GM18508 (cell line): ENCODE results near the gene LDB2.
"Not testable (repeated sequence)": the region's sequence is repeated elsewhere in the genome, so short reads cannot be mapped to it uniquely, and the experiment has no call there.

ENCODE experiments used
- ATAC-seq: cut with Tn5 transposase; IDR thresholded peaks from one replicate; pipeline ENCODE4 v1.9.1; 2021; ENCODE audit warnings: moderate number of reproducible peaks; ENCODE audit not compliant: insufficient read depth, unreplicated experiment

The LDB2 gene

GRCh38 chr4:16663732-16664131, 234.7 kb downstream of the LDB2 start:
- no peak for ATAC-seq

GRCh38 chr4:16663307-16663706, 235.1 kb downstream of the LDB2 start:
- no peak for ATAC-seq

DNA sequence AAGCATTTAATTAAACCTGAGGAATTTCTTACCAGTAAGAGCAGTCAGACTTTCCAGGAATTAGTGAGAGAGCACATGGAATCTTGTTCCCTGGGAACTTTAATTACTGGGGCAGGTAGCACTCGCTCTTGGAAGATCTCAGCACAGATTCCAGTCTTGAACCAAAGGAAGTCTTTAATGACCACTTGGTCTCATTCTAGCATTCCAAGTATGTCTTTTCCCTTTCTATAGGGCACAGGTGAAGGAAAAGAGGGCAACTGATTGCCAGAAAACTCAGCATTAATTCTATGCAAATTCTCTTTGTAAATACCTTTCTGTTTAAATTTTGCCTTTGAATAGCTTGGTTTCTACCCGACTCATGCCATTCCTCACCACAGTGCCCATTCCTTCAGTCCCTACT, 236.6 kb downstream of the LDB2 start:
- no peak for ATAC-seq

- ATAC-seq, result no peak
Measured at GRCh38 chr4:16660656-16661055, 237.8 kb downstream of the LDB2 start.

DNA sequence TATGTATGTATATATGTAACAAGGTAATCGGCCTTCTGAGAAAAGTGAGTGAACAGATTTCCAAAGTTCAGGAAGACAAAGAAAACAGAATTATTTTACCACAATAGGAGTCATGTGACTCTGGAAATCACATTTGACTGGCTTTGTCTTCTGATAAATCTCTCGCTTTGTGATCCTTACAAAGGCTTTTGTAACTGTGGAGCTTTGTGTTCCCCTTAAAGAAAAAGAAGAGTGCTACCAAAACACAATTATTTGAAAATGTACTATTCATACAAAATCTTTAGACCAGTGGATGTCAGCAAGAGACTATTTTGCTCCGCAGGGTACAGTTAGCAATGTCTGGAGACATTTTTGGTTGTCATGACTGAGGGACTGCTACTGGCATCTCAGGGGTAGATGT, 238.8 kb downstream of the LDB2 start:
- no peak for ATAC-seq

- ATAC-seq, result no peak
Measured at GRCh38 chr4:16659079-16659478, 239.4 kb downstream of the LDB2 start.

DNA sequence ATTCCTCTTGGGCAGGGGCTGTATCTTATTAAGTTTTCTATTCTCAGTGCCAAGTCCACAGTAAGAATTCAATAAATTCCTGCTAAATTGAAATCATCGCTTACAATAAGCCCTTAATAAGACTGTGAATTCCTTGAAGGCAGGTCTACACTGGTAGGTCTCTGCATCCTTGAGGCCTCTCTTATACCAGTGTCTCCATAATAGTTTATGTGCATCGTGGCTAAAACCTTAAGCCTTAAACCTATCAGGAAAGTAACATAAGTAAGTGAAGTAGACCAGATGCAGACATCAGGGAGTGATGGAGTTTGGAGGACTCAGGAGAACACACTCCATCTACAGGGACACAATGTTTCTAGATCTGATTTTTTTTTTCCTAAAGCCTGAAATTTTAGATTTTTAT, 240.3 kb downstream of the LDB2 start:
- no peak for ATAC-seq

- no peak for ATAC-seq
Measured at GRCh38 chr4:16655111-16655510, 243.3 kb downstream of the LDB2 start.

DNA sequence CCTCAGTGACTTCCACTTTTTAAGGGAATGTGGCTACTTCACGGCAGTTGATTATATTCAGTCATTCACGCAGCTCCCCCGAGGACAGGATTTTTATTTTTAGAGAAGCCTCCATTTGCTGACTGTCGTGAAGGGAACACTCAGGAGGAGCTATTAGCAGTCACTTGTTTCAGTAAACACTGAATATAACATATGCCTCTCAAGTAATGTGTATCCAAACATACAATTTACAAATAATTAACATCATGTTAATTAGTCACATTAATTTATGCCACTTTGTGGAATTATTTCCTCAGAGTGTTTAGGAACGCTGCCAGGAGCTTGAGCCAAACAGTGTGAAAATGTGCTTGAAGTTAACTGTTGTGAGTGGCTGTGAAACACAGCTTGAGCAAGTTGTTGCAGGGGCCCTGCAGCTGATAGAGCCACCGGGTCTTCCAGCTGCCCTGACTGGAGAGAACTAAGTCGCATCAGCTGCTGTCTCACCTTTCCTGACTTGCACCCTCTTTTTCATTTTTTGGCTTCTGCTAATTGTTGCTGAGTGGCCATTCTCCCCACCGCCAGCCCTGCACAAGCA, 245.6 kb downstream of the LDB2 start:
- ATAC-seq, result no peak

DNA sequence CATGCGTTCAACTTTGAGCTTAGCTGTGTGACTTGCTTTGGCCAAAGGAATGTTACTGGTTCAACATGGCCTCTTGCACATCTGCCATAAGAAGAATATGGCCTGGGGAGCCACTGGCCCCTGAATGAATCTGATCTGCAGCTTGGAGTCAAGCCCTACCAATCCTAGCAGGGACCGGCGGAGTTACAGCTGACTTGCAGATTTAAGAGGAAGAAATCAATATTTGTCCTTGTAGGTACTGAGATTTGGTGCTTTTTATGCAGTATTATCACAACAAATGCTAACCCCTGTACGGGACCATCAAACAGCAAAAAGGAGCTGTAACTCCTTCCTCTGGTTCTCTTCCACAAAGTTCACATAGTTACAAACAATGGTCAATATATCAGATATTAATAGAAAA, 252.0 kb downstream of the LDB2 start:
- ATAC-seq, result no peak

DNA sequence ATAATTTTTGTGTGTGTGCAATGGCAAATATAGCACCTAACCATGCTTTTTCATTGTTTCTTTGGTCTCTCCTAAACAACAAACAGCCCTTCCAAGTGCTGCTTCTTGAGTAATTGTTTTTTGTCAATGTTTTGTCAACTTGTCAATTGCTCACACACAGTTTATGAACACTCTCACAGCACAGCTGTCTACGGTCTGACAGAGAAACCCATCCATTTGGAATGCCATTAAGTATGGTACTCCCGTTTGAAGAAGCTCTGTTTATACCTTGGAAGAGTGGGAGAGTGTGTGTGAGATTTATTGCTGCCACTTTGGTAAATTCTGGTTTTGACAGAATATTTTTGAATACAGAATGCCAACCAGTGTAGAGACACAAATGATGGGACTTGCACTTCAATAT, 254.6 kb downstream of the LDB2 start:
- ATAC-seq, result no peak

DNA sequence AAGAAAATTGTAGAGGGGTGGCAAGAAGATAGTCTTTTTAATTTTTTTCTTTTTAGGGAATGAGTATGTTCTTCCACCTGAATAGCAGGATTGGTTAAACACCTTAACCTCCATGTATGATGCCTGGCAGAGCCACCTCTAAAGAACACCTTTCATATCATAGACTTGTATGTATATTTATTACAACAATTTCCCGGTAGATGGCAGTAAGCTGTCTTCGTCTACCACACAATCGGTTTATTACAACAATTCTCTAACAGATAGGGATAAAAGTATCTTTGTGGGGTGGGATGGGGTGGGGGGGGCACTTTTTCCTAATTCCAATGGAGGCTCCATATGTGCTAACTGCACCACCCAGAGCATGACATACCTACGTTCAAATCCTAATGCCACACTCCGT, 255.5 kb downstream of the LDB2 start:
- no peak for ATAC-seq

DNA sequence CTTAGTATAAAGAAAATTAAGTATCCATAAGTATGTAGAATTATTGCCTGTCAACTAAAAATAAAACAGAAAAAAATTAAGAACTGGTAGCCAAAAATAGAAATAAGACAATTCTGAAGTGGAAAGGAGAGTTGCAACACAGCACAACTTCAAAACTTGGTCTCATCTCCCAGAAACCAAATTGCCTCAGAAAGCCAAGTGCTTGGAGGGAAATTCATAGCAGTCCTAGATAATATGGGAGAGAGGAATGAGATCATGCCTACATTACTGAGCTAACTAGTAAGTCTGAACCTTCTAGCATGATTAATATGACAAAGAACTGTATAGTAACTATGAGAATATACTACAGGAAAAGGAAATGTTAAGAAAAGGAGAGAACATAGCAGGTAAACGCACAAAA, 256.5 kb downstream of the LDB2 start:
- no peak for ATAC-seq

DNA sequence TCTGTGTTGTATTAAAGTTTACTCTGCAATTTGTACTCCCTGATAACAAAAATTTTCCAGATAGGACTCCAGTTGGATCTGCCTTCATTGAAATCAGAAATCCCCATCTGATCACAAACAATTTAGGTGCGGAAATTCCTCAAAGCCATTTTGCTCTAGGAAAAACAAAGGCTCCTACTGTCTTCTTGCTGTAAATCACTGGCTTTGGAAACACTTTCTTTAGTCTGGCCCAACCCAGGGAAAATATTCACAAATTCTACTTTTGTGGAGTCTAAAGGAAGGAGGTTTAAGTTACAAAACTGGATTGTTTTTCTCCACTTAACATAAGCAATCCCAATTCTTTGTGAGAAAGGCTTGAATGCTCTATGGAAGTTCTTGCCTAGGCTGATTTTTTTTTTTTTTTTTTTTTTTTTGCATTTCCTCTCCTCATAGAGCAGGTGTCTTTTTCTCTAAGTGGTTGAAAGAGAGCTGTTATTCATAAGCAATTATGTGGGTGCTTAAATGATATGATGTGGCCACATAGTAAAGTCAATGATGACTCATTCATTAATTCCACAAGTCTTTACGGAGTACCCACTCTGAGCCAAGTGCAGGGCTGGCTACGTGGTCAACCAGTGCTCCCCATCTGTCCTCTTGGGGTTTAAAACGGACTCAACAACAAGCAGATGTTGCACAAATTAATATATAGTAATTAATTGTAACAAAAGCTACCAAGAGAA, 261.4 kb downstream of the LDB2 start:
- no peak for ATAC-seq

- ATAC-seq, result no peak
Measured at GRCh38 chr4:16636304-16636703, 262.1 kb downstream of the LDB2 start.

GRCh38 chr4:16629274-16629673, 269.2 kb downstream of the LDB2 start:
- not testable (repeated sequence) for ATAC-seq

DNA sequence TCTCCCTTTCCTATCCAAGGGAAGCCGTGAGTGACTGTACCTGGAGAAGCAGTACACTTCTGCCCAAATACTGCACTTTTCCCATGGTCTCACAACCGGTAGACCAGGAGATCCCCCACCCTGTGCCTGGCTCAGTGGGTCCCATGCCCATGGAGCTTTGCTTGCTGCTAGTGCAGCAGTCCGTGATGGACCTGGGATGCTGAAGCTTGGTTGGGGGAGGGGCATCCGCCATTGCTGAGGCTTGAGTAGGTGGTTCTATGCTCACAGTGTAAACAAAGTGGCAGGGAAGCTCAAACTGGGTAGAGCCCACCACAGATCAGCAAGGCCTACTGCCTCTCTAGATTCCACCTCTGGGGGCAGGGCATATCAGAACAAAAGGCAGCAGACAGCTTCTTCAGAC, 269.6 kb downstream of the LDB2 start:
- not testable (repeated sequence) for ATAC-seq

- ATAC-seq, result no peak
Measured at GRCh38 chr4:16627999-16628398, 270.4 kb downstream of the LDB2 start.

DNA sequence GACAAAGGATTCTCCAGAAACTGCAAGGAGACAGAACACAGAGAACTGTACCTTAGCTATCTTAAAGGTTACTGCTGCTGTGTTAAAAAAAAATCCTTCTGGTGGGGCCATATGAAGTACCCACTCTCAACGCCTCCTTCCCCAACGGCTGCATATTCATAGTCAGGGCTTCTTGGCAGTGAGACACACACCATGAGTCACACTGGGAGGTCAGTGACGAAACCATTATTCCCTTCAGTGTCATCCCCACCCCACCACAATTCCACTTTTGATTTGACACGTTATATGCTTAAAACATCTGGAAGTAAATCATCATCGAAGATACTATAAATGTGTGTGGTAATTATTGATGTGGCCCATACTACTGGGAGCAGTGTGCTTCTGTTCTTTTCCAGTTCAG, 271.5 kb downstream of the LDB2 start:
- no peak for ATAC-seq

DNA sequence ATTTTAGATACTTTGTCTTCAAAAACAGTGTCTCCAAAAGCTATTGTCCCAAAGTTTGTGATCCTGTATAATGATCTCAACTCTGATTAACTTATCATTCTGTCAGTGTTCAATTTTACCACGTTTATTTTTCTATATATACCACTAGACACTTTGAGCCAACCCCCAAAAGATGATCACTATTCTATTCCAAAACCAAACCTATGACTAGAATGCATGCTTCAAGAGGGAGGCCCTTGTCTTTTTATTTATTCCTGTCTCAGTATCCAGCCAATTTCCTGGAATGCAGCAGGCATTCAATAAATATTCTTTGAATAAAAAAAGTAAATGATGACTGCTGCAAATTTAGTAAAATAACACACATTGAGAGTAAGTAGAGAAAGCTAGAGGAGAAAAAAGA, 275.6 kb downstream of the LDB2 start:
- ATAC-seq, result no peak

- no peak for ATAC-seq
Measured at GRCh38 chr4:16617435-16617834, 281.0 kb downstream of the LDB2 start.

DNA sequence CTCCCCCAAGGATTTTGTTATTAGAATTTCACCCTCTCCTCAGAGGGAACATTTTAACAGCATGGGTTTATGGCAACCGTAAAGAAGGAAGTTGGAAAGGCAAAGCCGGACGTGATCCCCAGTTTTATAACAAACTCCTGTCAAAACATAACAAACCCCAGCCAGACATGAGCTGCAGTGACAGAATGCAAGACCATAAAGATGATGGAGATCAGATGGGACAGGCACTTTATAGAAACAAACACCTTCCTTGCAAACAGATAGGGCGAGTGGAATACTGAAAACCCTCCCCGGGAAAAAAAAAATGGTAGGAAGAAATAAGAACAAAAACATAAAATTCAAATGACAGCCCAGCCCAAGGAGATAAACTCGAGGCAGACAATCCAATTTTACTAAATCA, 281.4 kb downstream of the LDB2 start:
- no peak for ATAC-seq
